Measurements from ENCODE around the gene EXOG.

Gene EXOG

GRCh38 chr3:38471260-38471857 is 24.8 kb upstream of the EXOG start:
- H3K9me3 ChIP-seq = no peaks in the 10 kb centered on the region
- no peaks in the 10 kb centered on the region for H3K4me1 ChIP-seq
- H3K4me3 ChIP-seq (ENCODE audit: low read depth, low read length) = no peak overlapping the region
- no peaks in the 10 kb centered on the region for H3K36me3 ChIP-seq
- TF ChIP-seq CTCF (IDR thresholded peaks at IDR 0.05; ENCODE audit: low read depth, low read length) = no peak
- H3K27me3 ChIP-seq = no peaks in the 10 kb centered on the region
- DNase-seq = no peak

- no peak for TF ChIP-seq CTCF (IDR thresholded peaks at IDR 0.05; ENCODE audit: low read depth, low read length)
- Histone ChIP-seq H3K27me3 (no peaks in the 10 kb centered on the region), H3K36me3 (no peaks in the 10 kb centered on the region), H3K9me3 (no peaks in the 10 kb centered on the region), H3K4me1 (no peaks in the 10 kb centered on the region), H3K4me3 (ENCODE audit: low read depth, low read length) (no peak overlapping the region)
- no peak for DNase-seq
Measured at GRCh38 chr3:38472342-38472741, 23.8 kb upstream of the EXOG start.

- no peak overlapping the region for H3K4me3 ChIP-seq (ENCODE audit: low read depth, low read length)
- TF ChIP-seq CTCF (IDR thresholded peaks at IDR 0.05; ENCODE audit: low read depth, low read length) = no peak
- no peak for DNase-seq
- H3K36me3 ChIP-seq = no peaks in the 10 kb centered on the region
- no peaks in the 10 kb centered on the region for H3K4me1 ChIP-seq
- no peaks in the 10 kb centered on the region for H3K27me3 ChIP-seq
- H3K9me3 ChIP-seq = no peaks in the 10 kb centered on the region
Measured at GRCh38 chr3:38473229-38473628, 22.9 kb upstream of the EXOG start.

GRCh38 chr3:38474928-38475605 is 21.1 kb upstream of the EXOG start:
- TF ChIP-seq CTCF (IDR thresholded peaks at IDR 0.05; ENCODE audit: low read depth, low read length) = no peak
- H3K4me1 ChIP-seq = no peaks in the 10 kb centered on the region
- H3K4me3 ChIP-seq (ENCODE audit: low read depth, low read length) = no peak overlapping the region
- no peaks in the 10 kb centered on the region for H3K9me3 ChIP-seq
- no peaks in the 10 kb centered on the region for H3K27me3 ChIP-seq
- no peak for DNase-seq
- H3K36me3 ChIP-seq = peaks cover 7% of the 10 kb centered on the region

- DNase-seq = no peak
- Histone ChIP-seq H3K27me3 (no peaks in the 10 kb centered on the region), H3K4me1 (no peaks in the 10 kb centered on the region), H3K4me3 (ENCODE audit: low read depth, low read length) (no peak overlapping the region), H3K9me3 (no peaks in the 10 kb centered on the region), H3K36me3 (peaks cover 13% of the 10 kb centered on the region)
- TF ChIP-seq CTCF (IDR thresholded peaks at IDR 0.05; ENCODE audit: low read depth, low read length) = no peak
Measured at GRCh38 chr3:38475716-38476115, 20.4 kb upstream of the EXOG start.

- no peak overlapping the region for H3K4me3 ChIP-seq (ENCODE audit: low read depth, low read length)
- DNase-seq = no peak
- no peaks in the 10 kb centered on the region for H3K4me1 ChIP-seq
- no peaks in the 10 kb centered on the region for H3K27me3 ChIP-seq
- no peaks in the 10 kb centered on the region for H3K9me3 ChIP-seq
- H3K36me3 ChIP-seq = peaks cover 18% of the 10 kb centered on the region
- no peak for TF ChIP-seq CTCF (IDR thresholded peaks at IDR 0.05; ENCODE audit: low read depth, low read length)
Measured at GRCh38 chr3:38476157-38476756, 19.9 kb upstream of the EXOG start.

Data from BE2C (cell line).